ENCODE measurements around the gene FUNDC1.

Gene FUNDC1

DNA sequence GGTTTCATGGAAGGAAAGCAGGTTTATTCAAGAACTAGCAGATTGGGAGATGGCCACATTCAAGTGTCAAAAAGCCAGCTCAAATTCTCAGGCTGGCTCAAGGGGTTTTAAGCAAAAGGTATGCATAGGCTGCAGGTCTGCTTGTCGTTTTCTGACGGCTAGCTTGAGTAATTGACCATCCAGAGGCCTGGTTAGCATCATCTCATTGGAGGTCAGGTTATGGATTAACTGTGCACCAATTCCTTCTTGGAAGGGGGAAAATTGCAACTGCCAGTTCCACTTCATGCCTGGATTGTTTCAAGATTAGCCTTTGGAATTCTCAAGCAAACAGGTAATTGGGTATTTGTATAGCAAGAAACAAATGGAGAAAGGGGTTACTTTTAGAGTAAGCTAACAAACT, 62.1 kb downstream of the FUNDC1 start:
- TF ChIP-seq, protein P1, sequence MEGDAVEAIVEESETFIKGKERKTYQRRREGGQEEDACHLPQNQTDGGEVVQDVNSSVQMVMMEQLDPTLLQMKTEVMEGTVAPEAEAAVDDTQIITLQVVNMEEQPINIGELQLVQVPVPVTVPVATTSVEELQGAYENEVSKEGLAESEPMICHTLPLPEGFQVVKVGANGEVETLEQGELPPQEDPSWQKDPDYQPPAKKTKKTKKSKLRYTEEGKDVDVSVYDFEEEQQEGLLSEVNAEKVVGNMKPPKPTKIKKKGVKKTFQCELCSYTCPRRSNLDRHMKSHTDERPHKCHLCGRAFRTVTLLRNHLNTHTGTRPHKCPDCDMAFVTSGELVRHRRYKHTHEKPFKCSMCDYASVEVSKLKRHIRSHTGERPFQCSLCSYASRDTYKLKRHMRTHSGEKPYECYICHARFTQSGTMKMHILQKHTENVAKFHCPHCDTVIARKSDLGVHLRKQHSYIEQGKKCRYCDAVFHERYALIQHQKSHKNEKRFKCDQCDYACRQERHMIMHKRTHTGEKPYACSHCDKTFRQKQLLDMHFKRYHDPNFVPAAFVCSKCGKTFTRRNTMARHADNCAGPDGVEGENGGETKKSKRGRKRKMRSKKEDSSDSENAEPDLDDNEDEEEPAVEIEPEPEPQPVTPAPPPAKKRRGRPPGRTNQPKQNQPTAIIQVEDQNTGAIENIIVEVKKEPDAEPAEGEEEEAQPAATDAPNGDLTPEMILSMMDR (IDR thresholded peaks at IDR 0.05; ENCODE audit: extremely low read depth, missing control alignments), result no peak
- DNase-seq (ENCODE audit: low spot score), result no peak

DNA sequence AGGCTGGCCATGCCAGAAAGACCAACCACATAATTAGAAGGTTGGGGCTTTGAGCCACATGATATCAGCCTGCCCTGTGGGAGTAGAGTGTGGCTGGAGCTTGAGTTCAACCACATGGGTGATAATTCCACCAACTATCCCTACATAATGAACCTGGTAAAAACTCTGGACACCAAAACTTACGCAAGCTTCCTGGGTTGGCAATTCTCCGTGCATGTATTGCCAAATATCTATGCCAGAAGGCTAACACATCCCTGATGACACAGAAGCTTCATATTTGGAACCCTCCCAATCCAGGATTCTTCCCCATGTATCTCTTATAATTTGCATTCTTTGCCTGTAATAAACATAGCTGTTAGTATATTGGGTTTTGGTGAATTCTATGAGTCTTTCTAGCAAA, 68.2 kb downstream of the FUNDC1 start:
- TF ChIP-seq, protein P1 (IDR thresholded peaks at IDR 0.05; ENCODE audit: extremely low read depth, missing control alignments), result no peak
- DNase-seq (ENCODE audit: low spot score), result no peak

Measured in GM20000 (cell line).